ENCODE data around the gene LRRC56. TPM values are rescaled to one million over a fixed set of nuclear protein-coding genes. Genes with fewer than 3 reads are reported as not detected.
A peak's percentile ranks its signal among the peaks of the same experiment; 100 is the strongest.

LRRC56 gene
- total and polyA plus RNA-seq, 2 of the 13 experiments (the other 11 are each of a cell fraction or from before 2014, with no cell fraction given), result 0.11 to 0.29 TPM

GRCh38 chr11:575996-576768 lies 38.9 kb downstream of the LRRC56 start, which contains the start of gene PHRF1 (continued):
- TF ChIP-seq POGZ (CRISPR knock-in tag; IDR thresholded peaks at IDR 0.05), result no peak
- peak; percentile 57 for TF ChIP-seq MED1 (CRISPR knock-in tag; IDR thresholded peaks at IDR 0.05)
- TF ChIP-seq ZFY (CRISPR knock-in tag; IDR thresholded peaks at IDR 0.05), result peak; percentile 94
- no peak for TF ChIP-seq ZNF367 (CRISPR knock-in tag; IDR thresholded peaks at IDR 0.05; ENCODE audit: borderline replicate concordance)
- no peak for TF ChIP-seq ZMYM3 (CRISPR knock-in tag; IDR thresholded peaks at IDR 0.05)
- peak; percentile 75; the same call in 1 of the 3 replicates for TF ChIP-seq MXI1 (IDR thresholded peaks at IDR 0.05; ENCODE audit: borderline replicate concordance, low read depth, low read length)
- 0 out of 2 replicates have a peak, but pooled peaks have one; percentile 60 for TF ChIP-seq ZNF160 (CRISPR knock-in tag; IDR thresholded peaks at IDR 0.05)
- TF ChIP-seq, protein P1, sequence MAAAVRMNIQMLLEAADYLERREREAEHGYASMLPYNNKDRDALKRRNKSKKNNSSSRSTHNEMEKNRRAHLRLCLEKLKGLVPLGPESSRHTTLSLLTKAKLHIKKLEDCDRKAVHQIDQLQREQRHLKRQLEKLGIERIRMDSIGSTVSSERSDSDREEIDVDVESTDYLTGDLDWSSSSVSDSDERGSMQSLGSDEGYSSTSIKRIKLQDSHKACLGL (CRISPR knock-in tag; IDR thresholded peaks at IDR 0.05), result no peak
- TF ChIP-seq SMARCC2 (IDR thresholded peaks at IDR 0.05), result no peak
- TF ChIP-seq FOXO1 (CRISPR knock-in tag; IDR thresholded peaks at IDR 0.05), result no peak
- TF ChIP-seq ZNF790 (CRISPR knock-in tag; IDR thresholded peaks at IDR 0.05; ENCODE audit: borderline replicate concordance), result no peak
- TF ChIP-seq GATAD2A (CRISPR knock-in tag; IDR thresholded peaks at IDR 0.05), result no peak
- no peak for TF ChIP-seq SSRP1 (CRISPR knock-in tag; IDR thresholded peaks at IDR 0.05)
- no peak for TF ChIP-seq ZNF326 (CRISPR knock-in tag; IDR thresholded peaks at IDR 0.05; ENCODE audit: borderline replicate concordance)
- TF ChIP-seq SAP130 (CRISPR knock-in tag; IDR thresholded peaks at IDR 0.05; ENCODE audit: low read depth), result peak; percentile 80
- TF ChIP-seq, protein P2, sequence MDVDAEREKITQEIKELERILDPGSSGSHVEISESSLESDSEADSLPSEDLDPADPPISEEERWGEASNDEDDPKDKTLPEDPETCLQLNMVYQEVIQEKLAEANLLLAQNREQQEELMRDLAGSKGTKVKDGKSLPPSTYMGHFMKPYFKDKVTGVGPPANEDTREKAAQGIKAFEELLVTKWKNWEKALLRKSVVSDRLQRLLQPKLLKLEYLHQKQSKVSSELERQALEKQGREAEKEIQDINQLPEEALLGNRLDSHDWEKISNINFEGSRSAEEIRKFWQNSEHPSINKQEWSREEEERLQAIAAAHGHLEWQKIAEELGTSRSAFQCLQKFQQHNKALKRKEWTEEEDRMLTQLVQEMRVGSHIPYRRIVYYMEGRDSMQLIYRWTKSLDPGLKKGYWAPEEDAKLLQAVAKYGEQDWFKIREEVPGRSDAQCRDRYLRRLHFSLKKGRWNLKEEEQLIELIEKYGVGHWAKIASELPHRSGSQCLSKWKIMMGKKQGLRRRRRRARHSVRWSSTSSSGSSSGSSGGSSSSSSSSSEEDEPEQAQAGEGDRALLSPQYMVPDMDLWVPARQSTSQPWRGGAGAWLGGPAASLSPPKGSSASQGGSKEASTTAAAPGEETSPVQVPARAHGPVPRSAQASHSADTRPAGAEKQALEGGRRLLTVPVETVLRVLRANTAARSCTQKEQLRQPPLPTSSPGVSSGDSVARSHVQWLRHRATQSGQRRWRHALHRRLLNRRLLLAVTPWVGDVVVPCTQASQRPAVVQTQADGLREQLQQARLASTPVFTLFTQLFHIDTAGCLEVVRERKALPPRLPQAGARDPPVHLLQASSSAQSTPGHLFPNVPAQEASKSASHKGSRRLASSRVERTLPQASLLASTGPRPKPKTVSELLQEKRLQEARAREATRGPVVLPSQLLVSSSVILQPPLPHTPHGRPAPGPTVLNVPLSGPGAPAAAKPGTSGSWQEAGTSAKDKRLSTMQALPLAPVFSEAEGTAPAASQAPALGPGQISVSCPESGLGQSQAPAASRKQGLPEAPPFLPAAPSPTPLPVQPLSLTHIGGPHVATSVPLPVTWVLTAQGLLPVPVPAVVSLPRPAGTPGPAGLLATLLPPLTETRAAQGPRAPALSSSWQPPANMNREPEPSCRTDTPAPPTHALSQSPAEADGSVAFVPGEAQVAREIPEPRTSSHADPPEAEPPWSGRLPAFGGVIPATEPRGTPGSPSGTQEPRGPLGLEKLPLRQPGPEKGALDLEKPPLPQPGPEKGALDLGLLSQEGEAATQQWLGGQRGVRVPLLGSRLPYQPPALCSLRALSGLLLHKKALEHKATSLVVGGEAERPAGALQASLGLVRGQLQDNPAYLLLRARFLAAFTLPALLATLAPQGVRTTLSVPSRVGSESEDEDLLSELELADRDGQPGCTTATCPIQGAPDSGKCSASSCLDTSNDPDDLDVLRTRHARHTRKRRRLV (CRISPR knock-in tag; IDR thresholded peaks at IDR 0.05), result no peak
- no peak for TF ChIP-seq ZNF747 (CRISPR knock-in tag; IDR thresholded peaks at IDR 0.05; ENCODE audit: borderline replicate concordance)
- TF ChIP-seq RBM22 (optimal IDR thresholded peaks at IDR 0.05; ENCODE audit: low read length), result no peak
- no peak for TF ChIP-seq ZNF709 (CRISPR knock-in tag; IDR thresholded peaks at IDR 0.05)
- 0 out of 2 replicates have a peak, but pooled peaks have one; percentile 51 for TF ChIP-seq ZNF264 (CRISPR knock-in tag; IDR thresholded peaks at IDR 0.05)
- TF ChIP-seq, protein P3, sequence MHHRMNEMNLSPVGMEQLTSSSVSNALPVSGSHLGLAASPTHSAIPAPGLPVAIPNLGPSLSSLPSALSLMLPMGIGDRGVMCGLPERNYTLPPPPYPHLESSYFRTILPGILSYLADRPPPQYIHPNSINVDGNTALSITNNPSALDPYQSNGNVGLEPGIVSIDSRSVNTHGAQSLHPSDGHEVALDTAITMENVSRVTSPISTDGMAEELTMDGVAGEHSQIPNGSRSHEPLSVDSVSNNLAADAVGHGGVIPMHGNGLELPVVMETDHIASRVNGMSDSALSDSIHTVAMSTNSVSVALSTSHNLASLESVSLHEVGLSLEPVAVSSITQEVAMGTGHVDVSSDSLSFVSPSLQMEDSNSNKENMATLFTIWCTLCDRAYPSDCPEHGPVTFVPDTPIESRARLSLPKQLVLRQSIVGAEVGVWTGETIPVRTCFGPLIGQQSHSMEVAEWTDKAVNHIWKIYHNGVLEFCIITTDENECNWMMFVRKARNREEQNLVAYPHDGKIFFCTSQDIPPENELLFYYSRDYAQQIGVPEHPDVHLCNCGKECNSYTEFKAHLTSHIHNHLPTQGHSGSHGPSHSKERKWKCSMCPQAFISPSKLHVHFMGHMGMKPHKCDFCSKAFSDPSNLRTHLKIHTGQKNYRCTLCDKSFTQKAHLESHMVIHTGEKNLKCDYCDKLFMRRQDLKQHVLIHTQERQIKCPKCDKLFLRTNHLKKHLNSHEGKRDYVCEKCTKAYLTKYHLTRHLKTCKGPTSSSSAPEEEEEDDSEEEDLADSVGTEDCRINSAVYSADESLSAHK (CRISPR knock-in tag; IDR thresholded peaks at IDR 0.05; ENCODE audit: borderline replicate concordance), result no peak
- no peak for TF ChIP-seq ZNF414 (CRISPR knock-in tag; IDR thresholded peaks at IDR 0.05)
- peak; percentile 45; the same call in 1 of the 2 replicates for TF ChIP-seq KDM5A (IDR thresholded peaks at IDR 0.05; ENCODE audit: borderline replicate concordance, low read length)
